Smooth muscle cell (in vitro differentiated cells): Measurements from ENCODE around the gene GPRIN2. TPM values are rescaled to one million over a fixed set of nuclear protein-coding genes. Genes with fewer than 3 reads are reported as not detected.

Experiments used
- DNase-seq: peaks from one replicate; lab custom pipeline; 2025; ENCODE audit not compliant: unreplicated experiment; lab: John Stamatoyannopoulos, UW
- H2AFZ ChIP-seq: fragments of 200-600 bp; sonication (generic); 2 replicates; pipeline ENCODE4 v1.6.0; 2016; ENCODE audit warnings: antibody characterized with exemption, low read depth, mild to moderate bottlenecking
- H3F3A ChIP-seq: fragments of 200-600 bp; sonication (generic); 2 replicates; pipeline ENCODE4 v1.6.0; 2017; ENCODE audit warnings: antibody characterized with exemption, low read depth
- H3K27ac ChIP-seq: fragments of 200-600 bp; sonication (generic); 2 replicates; pipeline ENCODE4 v1.5.1; 2016; ENCODE audit warnings: low read depth, mild to moderate bottlenecking
- H3K27me3 ChIP-seq: fragments of 200-600 bp; sonication (generic); 2 replicates; pipeline ENCODE4 v1.6.1; 2016; ENCODE audit warnings: low read depth, mild to moderate bottlenecking
- H3K36me3 ChIP-seq: fragments of 200-600 bp; sonication (generic); 2 replicates; pipeline ENCODE4 v1.5.1; 2016; ENCODE audit warnings: low read depth
- H3K4me1 ChIP-seq: fragments of 200-600 bp; sonication (generic); 2 replicates; pipeline ENCODE4 v1.5.1; 2016; ENCODE audit warnings: low read depth
- H3K4me2 ChIP-seq: fragments of 200-600 bp; sonication (generic); 2 replicates; pipeline ENCODE4 v1.6.0; 2016; ENCODE audit warnings: mild to moderate bottlenecking
- H3K4me3 ChIP-seq: fragments of 200-600 bp; sonication (generic); 2 replicates; pipeline ENCODE4 v1.5.1; 2016; ENCODE audit warnings: mild to moderate bottlenecking
- H3K79me2 ChIP-seq: fragments of 200-600 bp; sonication (generic); 2 replicates; pipeline ENCODE4 v1.6.0; 2016; ENCODE audit warnings: low read depth, mild to moderate bottlenecking
- H3K9ac ChIP-seq: fragments of 200-600 bp; sonication (generic); 2 replicates; pipeline ENCODE4 v1.6.0; 2016; ENCODE audit warnings: low read depth
- H3K9me3 ChIP-seq: fragments of 200-600 bp; sonication (generic); replicated peaks from 2 replicates; pipeline ENCODE4 v1.5.1; 2016; ENCODE audit warnings: low read depth
- H4K20me1 ChIP-seq: fragments of 200-600 bp; sonication (generic); 2 replicates; pipeline ENCODE4 v1.6.0; 2016; ENCODE audit warnings: low read depth
- WGBS: methylation state at CpG from one replicate; pipeline ENCODE4 v1.1.7; 2016; ENCODE audit warnings: low lambda C conversion rate; 5-methylcytosine and 5-hydroxymethylcytosine counted together
- polyA plus RNA-seq: library from polyadenylated mRNA; unstranded; fragments of >200 nt; fragmentation: Nextera tagmentation; extraction: Ambion mirVana; gene quantifications from 2 replicates; pipeline ENCODE4 v1.2.1, GENCODE V29; 2016
- total RNA-seq: library from RNA; depleted of rRNA; stranded (reverse); fragments of >200 nt; gene quantifications from 2 replicates; pipeline ENCODE4 v1.2.3, GENCODE V29; 2014
- TF ChIP-seq, protein P1 (sequence below): fragments of 200-600 bp; sonication (generic); IDR thresholded peaks from 2 replicates; pipeline ENCODE4 v1.5.1; 2017; ENCODE audit warnings: borderline replicate concordance, mild to moderate bottlenecking, antibody characterized with exemption; ENCODE audit not compliant: insufficient read depth, poor library complexity, severe bottlenecking

The GPRIN2 gene
- total and polyA plus RNA-seq, 2 experiments from 2014 or later = 0.54 TPM; not detected in 1

- Histone ChIP-seq H3K4me3 (no peak overlapping the region), H3K9ac (no peak overlapping the region), H3F3A (no peaks in the 10 kb centered on the region), H3K4me1 (peaks cover 9% of the 10 kb centered on the region), H4K20me1 (no peaks in the 10 kb centered on the region), H3K27me3 (no peaks in the 10 kb centered on the region), H3K27ac (no peak overlapping the region), H3K9me3 (no peaks in the 10 kb centered on the region), H3K4me2 (no peak overlapping the region), H2AFZ (no peak overlapping the region), H3K36me3 (no peaks in the 10 kb centered on the region), H3K79me2 (no peaks in the 10 kb centered on the region)
- no peak for DNase-seq
- WGBS = 80% methylated on average over 5 of the region's 5 CpGs
- TF ChIP-seq, protein P1, sequence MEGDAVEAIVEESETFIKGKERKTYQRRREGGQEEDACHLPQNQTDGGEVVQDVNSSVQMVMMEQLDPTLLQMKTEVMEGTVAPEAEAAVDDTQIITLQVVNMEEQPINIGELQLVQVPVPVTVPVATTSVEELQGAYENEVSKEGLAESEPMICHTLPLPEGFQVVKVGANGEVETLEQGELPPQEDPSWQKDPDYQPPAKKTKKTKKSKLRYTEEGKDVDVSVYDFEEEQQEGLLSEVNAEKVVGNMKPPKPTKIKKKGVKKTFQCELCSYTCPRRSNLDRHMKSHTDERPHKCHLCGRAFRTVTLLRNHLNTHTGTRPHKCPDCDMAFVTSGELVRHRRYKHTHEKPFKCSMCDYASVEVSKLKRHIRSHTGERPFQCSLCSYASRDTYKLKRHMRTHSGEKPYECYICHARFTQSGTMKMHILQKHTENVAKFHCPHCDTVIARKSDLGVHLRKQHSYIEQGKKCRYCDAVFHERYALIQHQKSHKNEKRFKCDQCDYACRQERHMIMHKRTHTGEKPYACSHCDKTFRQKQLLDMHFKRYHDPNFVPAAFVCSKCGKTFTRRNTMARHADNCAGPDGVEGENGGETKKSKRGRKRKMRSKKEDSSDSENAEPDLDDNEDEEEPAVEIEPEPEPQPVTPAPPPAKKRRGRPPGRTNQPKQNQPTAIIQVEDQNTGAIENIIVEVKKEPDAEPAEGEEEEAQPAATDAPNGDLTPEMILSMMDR = no peak
Observed at GRCh38 chr10:46545861-46546590, 10.4 kb downstream of the GPRIN2 start.

- no peaks in the 10 kb centered on the region for H3K79me2 ChIP-seq
- H3K4me2 ChIP-seq = no peak overlapping the region
- no peaks in the 10 kb centered on the region for H4K20me1 ChIP-seq
- no peak for DNase-seq
- H3K36me3 ChIP-seq = no peaks in the 10 kb centered on the region
- no peaks in the 10 kb centered on the region for H3K9me3 ChIP-seq
- H3K27me3 ChIP-seq = no peaks in the 10 kb centered on the region
- TF ChIP-seq, protein P1 = peak; percentile 26
- 78% methylated on average over 3 of the region's 3 CpGs for WGBS
- H3K27ac ChIP-seq = no peak overlapping the region
- no peaks in the 10 kb centered on the region for H3F3A ChIP-seq
- no peak overlapping the region for H3K4me3 ChIP-seq
- peaks cover 9% of the 10 kb centered on the region for H3K4me1 ChIP-seq
- no peak overlapping the region for H3K9ac ChIP-seq
- no peak overlapping the region for H2AFZ ChIP-seq
Observed at GRCh38 chr10:46544989-46545791, 11.3 kb downstream of the GPRIN2 start.

DNA sequence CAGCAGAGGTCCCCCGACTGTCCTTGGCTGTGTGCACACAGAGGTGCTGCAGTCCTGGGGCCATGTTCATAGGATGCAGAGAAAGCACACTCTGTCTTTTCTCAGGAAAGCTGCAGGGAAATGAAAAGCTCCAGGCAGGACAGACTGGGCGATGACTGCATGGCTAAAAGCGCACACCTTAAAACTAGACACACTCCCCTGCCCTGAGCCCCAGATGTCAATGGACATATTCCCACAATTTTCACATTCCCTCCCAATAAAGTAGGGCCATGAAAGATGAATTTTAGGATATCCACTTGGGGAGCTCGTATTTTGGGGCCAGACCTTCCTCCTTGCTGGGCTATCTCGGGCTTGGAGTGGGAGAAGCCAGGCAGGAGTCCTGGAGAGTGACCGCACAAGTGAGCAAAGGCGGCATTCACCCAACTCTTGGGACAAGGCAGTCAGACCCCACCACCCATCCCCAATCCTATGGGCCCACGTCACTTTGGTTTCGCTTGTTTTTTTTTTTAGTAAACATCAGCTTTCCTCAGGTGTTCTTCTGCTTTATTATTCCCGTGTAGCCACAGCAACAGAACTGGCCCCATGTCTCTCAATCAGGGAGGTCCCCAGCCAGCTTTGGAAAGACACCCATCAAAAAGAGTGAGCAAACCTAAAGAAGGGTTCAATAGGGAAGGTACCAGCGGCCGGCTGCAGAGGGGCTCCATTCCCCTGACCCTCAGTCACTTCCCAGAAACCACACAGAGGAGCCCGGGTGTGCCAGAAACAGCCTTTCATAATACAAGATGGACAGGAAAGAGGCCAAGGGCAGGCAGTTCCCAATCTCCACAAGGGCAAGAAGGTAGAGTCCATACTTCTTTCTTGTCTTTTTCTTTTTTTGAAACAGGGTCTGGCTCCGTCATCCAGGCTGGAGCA, 12.7 kb downstream of the GPRIN2 start:
- WGBS = 96% methylated on average over 14 of the region's 14 CpGs
- Histone ChIP-seq H3F3A (no peaks in the 10 kb centered on the region), H3K9me3 (no peaks in the 10 kb centered on the region), H3K36me3 (no peaks in the 10 kb centered on the region), H3K4me2 (no peak overlapping the region), H2AFZ (no peak overlapping the region), H3K4me3 (no peak overlapping the region), H3K4me1 (peaks cover 9% of the 10 kb centered on the region), H4K20me1 (no peaks in the 10 kb centered on the region), H3K27me3 (no peaks in the 10 kb centered on the region), H3K79me2 (no peaks in the 10 kb centered on the region), H3K9ac (no peak overlapping the region), H3K27ac (no peak overlapping the region)
- no peak for DNase-seq
- TF ChIP-seq, protein P1 = no peak
